Femur (tissue), 1 donor: ENCODE data around the gene ETV3.

Experiments used
- DNase-seq: peaks from one replicate; pipeline ENCODE4 v3.0.0-alpha.2; 2017

The ETV3 gene

DNA sequence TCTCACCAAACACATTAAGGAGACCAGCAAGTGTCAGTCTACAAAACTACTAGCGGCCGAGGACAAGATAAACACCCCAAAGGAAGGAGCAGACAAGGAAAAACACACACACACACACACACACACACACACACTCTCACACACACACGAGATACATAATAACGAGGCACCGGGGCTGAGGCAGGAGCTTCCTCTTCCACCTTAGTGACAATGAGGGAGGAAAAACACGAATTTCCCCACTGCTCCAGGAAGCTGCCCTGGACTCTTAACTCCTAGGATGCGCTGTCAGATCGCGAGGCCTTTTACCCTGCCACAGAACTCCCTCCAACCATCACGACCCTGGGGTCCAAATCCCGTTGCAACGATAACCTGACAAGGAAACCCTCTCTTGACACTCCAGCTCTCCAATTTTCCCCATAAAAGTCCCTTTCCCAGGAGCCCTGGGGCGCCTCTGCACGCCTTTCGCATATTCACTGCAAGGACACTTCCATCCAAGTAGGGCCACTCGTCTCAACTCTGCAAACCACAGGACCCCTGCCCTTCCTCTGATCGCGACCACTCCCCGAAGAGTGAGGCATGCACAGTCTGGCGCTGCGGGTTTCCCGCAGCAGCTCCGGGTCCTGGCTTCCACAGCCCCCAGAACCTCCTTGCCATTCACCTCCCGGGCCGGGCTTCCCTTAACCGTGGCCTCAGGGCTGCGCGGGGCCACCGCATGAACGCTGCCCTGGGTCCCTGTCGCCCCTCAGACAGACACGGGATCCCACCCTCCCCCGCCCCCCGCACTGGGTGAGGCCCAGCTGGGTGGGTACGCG lies 581 bp downstream of the ETV3 start:
- peak; percentile 35 for DNase-seq

DNA sequence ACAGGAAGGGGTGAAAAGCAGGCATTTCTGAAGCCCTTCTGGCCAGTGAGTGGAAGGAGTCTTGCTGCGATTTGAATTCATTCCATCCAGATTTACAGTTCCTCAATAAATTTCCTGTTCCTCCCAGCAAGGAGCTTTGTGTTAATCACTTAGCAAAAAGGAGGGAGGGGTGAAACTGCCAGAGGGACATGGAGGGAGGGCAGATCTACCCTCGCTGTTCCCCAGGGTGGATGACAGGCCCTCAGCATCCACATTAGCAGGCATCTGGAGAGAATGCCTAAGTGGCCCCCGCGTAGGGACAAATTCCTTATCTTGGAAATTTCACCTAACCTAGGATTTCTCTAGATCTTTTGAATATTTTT lies 1.2 kb downstream of the ETV3 start:
- DNase-seq, result no peak

DNA sequence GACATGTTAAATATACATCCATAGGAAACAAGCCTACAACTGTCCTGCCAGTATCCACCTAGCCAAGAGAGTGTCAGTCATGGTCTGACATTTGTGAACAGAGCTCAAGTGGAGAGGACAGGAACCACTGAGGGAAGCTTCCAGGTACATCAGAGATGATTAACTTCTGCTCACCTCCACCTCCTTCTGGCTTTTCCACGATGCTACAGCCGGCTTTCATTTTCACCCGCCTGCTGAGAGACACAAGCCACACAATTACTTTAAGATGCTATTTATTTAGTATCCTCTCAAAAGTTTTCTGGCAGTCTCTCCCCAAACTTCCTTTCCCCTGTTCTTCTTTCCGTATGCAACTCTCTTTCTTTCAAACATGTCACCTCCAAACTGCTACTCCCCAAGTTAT lies 2.1 kb downstream of the ETV3 start:
- DNase-seq, result no peak

DNA sequence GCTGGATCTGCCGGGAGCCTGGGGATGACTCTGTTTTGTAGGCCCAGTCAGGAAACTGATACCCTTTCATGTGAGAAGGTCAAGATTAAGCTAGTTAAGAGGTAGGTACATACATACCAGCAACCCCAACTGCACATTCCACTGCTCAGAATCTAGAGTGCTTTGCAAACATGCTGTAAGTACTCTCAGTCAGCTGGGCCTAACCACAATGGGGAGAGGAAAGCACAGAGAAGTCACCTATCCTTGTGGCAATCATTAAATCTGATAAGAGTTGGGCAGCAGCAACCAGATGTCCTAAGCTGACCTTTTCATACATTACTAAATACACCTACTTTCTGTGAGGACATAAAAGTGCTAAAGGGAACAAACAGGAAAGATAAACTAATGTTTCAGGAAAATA lies 2.5 kb downstream of the ETV3 start:
- no peak for DNase-seq

DNA sequence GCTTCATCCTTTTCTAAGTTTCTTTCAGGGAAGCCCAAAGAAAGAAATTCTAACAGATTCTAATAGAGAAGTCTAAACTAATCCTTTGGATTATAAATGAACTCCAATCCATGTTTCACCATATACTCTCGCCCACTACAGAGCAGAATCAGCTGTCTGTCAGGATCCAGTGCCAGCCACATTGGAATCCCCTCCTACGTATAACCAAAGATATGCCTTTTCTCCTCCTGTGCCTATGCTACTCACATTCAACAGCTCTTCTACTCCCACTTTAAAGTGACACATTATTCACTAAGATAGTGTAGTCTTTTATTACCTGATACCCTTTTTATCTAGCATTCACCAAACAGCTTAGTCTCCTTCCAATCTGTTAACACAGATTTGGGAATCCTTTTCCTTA lies 3.1 kb downstream of the ETV3 start:
- DNase-seq, result no peak

DNA sequence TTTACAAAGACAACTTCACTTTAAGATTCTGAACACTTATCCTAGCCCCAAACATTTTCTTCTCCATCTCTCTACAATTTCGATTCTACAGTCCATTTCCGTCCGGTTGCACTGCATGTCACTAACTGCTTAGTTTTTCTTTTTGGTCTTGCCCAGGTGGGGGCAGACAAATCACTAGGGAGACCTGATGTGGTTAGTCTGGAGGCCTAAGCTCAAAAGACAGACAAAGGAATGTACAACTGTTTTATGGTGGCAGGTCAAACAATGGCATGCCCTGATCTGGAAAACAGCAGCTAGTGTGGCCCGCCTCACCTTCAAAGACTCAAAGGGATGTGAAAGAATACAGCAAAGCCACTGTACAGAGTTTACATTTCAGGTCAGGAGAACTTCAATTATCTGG lies 3.8 kb downstream of the ETV3 start:
- no peak for DNase-seq

DNA sequence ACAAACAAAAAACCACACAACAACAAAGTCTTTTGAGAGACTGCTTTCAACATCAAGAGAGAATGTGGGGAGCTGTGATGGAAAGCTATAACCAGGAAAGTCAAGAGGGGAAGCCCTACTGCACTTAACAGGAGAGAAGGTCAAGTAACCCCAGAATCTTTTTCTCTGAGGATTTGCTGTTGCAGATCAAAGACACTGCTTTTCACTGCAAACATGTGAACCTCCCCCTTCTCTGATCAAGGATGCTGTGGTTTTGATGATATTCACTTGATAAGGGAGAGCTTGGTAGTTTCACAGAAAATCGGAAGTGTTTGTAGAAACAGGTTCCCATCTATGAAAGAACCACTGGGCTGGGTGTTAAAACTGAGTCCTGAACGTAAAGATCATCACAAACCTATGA lies 4.8 kb downstream of the ETV3 start:
- DNase-seq, result no peak

DNA sequence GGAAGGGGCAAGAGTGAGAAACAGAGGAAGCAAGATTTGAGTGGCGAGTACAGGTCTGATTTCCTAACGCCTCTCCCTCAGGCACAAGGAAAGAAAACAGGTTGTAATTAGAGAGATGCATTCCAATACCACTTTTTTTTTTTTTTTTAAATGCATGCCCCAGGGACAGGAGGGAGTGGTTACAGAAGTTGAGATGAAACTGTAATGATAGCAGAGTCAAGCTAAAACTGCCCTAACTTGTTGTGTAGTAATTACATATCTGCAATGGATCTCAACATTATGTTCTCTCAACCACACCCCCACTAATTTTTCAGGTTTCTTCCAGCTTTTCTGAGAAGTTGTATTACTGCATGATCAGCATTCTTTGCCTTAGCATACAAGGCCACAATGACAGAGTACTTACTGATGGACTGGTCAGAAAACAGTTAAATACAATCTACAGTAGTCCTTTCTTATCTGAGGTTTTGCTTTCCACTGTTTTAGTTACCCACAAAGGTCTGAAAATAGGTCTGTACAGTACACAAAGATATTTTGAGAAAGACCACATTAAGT lies 5.5 kb downstream of the ETV3 start:
- no peak for DNase-seq

DNA sequence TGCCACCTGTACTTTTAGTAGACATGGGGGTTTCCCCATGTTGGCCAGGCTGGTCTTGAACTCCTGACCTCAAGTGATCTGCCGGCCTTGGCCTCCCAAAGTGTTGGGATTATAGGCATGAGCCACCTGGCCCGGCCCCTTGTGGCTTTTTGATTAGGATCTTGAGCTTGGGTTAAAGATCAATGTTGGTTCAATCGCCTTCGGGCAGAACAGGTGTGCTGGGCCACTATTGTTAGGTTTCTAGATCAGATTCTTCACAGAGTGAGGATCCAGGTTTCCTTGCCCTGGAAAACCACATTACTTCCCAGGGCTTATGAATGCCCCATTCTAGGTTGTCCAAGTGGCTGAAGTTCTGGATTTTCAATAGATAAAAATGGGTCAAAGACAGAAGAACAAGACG lies 6.1 kb downstream of the ETV3 start:
- no peak for DNase-seq

DNA sequence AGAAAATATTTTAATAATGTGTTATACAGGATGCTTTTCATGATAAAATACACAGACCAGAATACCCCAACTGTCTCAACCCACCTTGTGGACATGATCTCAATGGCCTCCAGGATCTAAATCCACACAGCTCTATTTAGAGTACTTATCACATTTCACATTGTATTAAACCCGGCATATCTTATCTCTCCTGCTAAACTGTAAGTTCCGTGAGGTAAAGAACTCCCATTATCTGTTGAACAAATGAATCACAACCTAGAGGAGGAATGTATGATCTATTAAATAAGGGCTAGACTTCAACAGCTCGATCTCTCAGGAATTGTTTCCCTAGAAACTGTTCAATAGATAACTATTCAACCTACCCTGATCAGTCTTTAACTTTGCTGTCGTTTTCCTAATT lies 6.9 kb downstream of the ETV3 start:
- DNase-seq, result no peak

DNA sequence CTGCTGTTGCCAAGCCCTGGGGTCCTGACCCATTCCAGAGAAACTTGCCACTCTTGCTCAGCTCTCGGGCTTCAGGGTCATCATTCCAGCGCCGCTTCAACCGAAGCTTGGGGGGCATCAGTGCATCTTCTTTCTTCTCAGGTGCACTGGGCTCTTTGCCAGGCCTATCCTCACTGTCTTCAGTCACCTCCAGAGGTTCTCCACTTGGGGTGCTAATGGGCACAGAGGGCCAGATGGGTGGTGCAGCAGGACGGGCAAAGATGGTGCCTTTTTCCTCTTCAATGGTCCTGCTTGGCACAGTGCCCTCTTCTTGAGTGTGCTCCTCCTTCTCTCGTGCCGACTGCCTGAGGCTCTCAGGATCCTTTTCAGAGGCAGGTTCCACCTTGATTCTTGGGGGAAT lies 13.3 kb downstream of the ETV3 start:
- no peak for DNase-seq

DNA sequence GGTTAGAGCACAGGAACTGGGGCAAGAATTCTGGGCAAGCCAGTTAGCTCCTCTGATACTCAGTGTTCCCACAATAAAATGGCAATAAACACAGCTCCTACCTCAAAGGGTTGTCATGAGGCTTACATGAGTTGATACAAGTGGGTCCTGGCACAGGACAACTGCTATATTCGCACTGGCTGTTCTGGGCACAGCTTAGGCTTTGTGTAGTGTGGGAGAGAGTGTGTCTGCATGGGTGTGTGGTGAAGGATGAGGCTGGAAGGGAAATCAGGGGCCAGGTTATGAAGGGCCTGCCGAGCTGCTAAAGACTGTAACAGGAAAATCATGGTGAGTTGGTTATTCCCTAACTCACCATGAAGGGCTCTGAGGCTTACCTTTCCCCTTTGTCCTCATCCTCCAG lies 18.7 kb downstream of the ETV3 start:
- DNase-seq, result no peak

DNA sequence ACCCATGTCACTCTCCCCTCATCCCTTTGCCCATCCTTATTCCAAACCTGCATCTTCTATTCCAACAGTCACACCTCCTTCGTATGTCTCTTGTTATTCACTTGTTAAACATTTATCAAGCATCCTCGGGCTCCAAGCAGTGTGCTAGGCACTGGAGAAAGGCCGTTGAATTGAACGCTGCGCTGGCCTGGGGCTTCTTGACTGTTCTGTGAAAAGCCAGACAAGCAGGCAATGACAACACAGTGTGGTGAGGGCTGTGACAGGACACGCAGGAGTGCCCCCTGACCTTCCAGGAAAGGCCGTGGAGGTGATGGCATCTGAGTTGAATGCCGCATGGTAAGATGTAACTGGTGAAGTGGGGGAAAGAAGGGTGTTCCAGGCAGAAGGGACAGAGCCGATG lies 19.2 kb downstream of the ETV3 start:
- DNase-seq, result no peak

DNA sequence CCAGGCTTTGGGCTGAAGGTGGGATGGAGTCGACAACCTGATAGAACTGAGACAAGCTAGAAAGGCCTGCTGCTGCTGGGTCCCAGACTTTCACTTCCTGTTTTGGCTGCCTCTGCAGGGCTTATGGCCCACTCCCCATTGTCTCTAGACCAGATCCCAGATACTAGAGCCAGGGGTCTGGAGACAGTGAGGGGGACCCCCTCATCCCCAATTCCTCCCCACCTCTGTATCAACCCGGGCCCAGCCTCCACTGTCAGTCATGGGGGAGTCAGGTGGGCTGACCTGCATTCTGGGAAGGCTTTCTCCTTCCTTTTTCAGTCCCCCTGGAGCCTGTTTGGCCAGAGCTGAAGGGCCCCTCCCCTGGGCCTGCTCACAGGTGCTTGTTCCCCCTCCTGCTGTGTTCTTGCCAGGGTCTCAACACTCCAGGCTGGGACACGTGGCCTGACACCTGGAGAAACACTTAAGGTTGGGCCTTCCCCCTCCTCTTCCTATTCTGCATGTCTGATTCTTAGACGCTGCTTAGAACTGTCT lies 20.6 kb downstream of the ETV3 start:
- DNase-seq, result no peak

DNA sequence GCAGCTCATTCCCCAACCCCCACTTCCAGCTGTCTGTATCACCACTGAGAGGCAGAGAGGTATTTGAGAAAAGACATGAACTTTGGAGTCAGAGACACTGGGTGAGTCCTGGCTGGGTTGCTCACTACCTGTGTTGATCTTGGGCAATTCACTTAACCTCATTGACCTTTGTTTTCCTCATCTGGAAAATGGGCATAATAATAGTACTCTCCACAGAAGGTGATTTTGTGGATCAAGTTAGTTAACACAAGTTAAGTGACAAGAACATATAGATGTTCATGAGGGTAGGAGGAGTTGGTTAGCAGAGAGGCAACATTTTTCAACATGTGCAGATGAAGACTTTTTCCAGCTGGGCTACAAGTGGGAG lies 21.5 kb downstream of the ETV3 start:
- no peak for DNase-seq

DNA sequence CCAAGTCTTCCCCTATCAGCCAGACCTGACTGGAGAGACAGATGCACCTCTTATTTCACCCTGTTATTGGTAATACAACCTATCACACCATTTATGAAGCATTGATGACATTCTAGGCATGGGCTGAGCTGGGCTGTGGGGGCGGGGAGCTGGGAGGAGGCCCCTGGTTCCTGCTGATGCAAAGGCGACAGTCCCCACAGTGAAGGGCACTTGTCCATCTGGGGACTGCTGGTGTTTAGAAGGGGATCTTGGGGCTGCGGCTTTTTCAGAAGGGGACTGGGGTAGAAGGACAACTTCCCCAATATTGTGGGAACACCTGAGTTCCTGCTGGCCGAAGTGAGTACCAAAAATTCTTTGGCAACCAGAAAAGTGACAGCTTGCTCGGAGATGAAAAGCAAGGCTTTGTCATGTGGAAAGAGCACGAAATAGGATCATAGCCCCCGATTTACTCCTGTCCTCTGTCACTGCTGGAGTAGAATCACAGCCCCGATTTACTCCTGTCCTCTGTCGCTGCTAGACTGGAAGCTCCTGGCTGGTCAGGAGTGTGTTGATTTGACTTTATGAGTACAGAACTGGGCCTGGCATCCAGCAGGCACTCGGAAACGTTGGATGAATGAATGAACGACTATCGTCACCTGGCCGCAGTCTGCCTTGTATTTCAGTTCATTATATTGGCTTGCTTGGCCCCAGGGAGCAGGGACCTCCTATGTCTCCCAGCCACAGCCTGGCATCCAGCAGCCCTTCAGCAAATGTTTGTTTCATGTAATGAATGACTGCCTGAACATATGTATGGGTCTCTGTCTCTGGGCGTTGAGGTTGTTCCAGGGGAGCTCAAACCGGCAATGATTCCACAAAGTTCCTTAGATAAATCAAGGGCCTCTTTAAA lies 22.1 kb downstream of the ETV3 start:
- peak; percentile 3 for DNase-seq

DNA sequence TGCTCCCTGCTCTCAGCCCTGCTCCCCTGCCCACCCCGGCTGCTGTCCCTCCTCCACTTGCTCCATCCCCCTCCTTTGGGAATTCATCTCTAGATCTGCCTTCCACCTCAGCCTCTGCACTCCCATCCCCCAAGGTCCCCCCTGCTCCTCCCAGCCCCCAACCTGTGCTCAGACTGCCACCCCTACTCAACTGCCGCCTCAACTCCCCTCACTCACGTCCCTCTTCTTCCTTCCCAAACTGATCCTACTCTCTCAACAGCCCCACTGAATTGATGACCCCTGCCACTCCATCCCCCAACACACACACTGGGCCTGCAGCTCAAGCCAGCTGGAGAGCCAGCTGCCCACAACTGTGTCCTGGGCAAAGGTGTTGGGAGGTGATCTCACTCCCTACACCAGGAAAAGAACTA lies 22.8 kb downstream of the ETV3 start:
- peak; percentile 4 for DNase-seq

DNA sequence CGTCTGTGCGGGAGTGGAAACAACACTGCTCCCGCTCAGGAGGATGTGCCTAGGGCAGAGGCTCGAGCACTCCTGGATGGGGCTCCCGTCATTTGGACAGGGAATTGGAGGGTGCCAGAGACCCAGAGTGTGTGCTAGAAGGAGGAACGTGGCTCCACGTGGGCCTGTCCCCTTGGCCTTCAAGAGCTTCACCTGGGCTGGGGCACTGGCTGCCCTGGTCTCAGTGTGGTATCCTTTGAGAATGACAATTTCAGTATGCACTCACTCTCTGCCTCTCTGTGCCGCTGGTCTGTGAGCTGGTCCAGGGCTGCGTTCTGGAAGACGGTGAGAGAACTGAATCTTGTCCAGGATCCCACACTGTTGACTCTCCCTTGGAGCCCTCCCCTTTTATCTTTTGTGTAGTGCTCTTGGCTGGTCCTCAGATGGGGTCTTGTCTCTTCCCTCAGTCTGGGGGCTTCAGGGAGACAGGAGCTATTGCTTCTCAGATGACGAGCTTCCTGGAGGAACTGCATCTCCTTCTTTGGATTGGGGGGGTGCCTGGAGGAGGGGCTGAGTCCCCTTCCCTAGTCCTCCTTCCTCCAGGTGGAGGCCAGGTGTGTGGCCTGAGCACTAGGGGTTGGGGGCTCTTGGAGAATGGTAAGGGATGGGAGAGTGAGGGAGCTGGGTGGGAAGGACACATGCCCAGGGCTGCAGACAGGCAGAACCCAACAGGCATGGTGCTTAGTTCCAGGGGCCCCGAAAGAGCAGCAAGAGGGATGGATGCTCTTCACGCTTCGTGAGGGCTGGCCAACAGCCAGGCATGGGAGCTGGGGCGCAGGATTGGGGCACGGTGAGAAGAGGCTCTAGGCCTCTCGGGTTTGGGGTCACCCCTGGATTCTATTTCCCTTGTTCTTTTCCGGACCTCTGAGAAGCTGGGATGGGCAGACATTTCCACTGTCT lies 23.7 kb downstream of the ETV3 start:
- DNase-seq, result peak; percentile 6

DNA sequence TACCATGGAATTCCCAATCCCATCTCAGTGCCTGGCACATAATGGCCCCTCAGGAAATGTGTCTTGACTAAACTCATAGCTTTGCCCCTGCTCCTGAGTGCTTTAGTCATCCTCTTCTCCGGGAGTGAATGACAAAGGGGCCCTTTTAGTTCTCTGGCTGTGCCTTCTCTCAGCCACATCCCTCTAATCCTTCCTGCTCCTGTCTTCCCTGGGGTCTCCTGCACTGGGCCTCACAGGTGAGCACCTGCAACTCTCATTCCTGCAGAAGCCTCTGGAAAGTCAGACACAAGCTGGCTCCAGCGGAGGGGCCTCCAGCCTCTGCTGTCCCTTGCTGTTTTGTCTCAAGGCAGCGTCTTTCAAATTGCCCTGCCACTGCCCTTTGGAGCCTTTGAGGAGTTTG lies 24.6 kb downstream of the ETV3 start:
- DNase-seq, result peak; percentile 6

DNA sequence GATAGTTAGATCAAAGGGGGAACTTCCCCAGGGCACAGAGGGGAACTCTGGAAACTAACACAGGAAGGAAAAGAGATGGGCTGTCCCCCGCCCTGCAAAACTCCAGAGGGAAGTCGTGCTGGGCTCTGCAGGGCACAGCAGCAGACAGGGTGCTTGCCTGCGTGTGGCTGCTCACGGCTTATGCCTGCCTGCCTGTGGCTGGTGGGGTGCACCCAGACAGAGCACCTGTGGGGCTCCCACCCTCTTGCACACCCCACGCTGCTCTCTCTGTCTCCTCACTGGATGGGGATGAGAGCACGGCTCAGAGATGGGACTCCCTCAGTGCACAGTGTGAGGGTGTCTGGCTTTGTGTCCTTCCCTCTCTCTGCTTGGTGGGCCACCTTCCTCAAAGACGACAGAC lies 25.1 kb downstream of the ETV3 start:
- DNase-seq, result peak; percentile 16

DNA sequence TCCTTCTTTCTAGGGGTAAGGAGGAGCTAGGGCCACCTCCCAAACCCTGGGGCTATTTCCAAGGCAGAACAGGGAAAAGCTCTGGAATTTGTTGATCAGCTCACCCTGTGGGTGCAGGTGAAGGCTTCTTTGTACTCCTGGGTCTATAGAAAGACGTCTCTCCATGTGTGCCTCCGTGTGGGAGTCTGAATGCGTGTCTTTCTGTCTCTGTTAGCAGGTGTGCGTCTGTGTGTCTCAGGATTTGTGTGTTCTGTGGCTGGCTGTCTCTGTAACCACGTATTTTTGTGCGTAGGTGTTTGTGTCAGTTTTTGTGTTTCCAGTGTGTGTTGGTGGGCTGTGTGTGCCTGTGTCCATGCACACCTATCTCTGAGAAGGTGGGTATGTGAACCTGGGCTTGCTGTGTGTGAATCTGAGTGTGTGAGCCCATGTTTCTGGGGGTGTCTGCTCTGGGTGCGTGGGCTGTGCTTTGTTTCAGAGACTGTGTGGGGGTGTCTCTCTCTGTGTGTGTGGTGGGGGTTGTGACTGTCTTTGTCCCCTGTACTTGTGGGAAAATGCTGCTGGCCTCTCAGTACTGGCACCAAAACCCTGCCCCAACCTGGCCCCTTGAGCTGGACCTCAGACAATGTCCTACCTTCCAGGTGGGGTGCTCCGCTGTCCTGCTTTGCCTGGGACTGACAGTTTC lies 25.9 kb downstream of the ETV3 start:
- peak; percentile 5 for DNase-seq
